HepG2 (cell line): ENCODE data around the gene SPG7. TPM values are rescaled to one million over a fixed set of nuclear protein-coding genes. Genes with fewer than 3 reads are reported as not detected.

Experiments used
- ARNTL ChIP-seq: sonication (generic); formaldehyde crosslinking; IDR thresholded peaks from 2 replicates; pipeline ENCODE4 v1.4.0; 2020; ENCODE audit warnings: mild to moderate bottlenecking, missing genetic modification reagents
- CEBPG ChIP-seq: IDR thresholded peaks from 2 replicates; pipeline ENCODE4 v1.6.1; 2016
- HDAC2 ChIP-seq: sonication (generic); formaldehyde crosslinking; IDR thresholded peaks from 2 replicates; pipeline ENCODE4 v1.4.0; 2020; ENCODE audit warnings: missing genetic modification reagents
- HES4 ChIP-seq: sonication (generic); formaldehyde crosslinking; IDR thresholded peaks from 2 replicates; pipeline ENCODE4 v1.9.0; 2021; ENCODE audit warnings: mild to moderate bottlenecking, missing genetic modification reagents, borderline replicate concordance
- HIVEP1 ChIP-seq: sonication (generic); formaldehyde crosslinking; IDR thresholded peaks from 2 replicates; pipeline ENCODE4 v1.4.0; 2020; ENCODE audit warnings: mild to moderate bottlenecking, missing genetic modification reagents
- HOXA3 ChIP-seq: sonication (generic); formaldehyde crosslinking; IDR thresholded peaks from 2 replicates; pipeline ENCODE4 v1.5.0; 2020; ENCODE audit warnings: missing genetic modification reagents
- MTF1 ChIP-seq: sonication (generic); formaldehyde crosslinking; IDR thresholded peaks from 2 replicates; pipeline ENCODE4 v1.5.0; 2020; ENCODE audit warnings: missing genetic modification reagents
- MTF2 ChIP-seq: sonication (generic); formaldehyde crosslinking; IDR thresholded peaks from 2 replicates; pipeline ENCODE4 v1.5.0; 2020; ENCODE audit warnings: missing genetic modification reagents, borderline replicate concordance
- SAP130 ChIP-seq: IDR thresholded peaks from 2 replicates; pipeline ENCODE4 v1.6.1; 2016; ENCODE audit warnings: low read depth
- TBX3 ChIP-seq: fragments of 450-650 bp; IDR thresholded peaks from 2 replicates; pipeline ENCODE4 v1.6.1; 2017; ENCODE audit warnings: antibody characterized with exemption, mild to moderate bottlenecking, inconsistent platforms, borderline replicate concordance
- WIZ ChIP-seq: sonication (generic); formaldehyde crosslinking; IDR thresholded peaks from 2 replicates; pipeline ENCODE4 v1.5.1; 2020; ENCODE audit warnings: mild to moderate bottlenecking, missing genetic modification reagents
- ZBTB38 ChIP-seq: sonication (generic); formaldehyde crosslinking; IDR thresholded peaks from 2 replicates; pipeline ENCODE4 v1.5.1; 2020; ENCODE audit warnings: mild to moderate bottlenecking, missing genetic modification reagents
- ZFP37 ChIP-seq: sonication (generic); formaldehyde crosslinking; IDR thresholded peaks from 2 replicates; pipeline ENCODE4 v1.4.0; 2020; ENCODE audit warnings: missing genetic modification reagents, borderline replicate concordance
- ZFP62 ChIP-seq: sonication (generic); formaldehyde crosslinking; IDR thresholded peaks from 2 replicates; pipeline ENCODE4 v1.4.0; 2020; ENCODE audit warnings: missing genetic modification reagents
- ZFP82 ChIP-seq: sonication (generic); formaldehyde crosslinking; IDR thresholded peaks from 2 replicates; pipeline ENCODE4 v1.5.1; 2020; ENCODE audit warnings: mild to moderate bottlenecking, missing genetic modification reagents, borderline replicate concordance
- ZMYM4 ChIP-seq: sonication (generic); formaldehyde crosslinking; IDR thresholded peaks from 2 replicates; pipeline ENCODE4 v1.8.1; 2023; ENCODE audit warnings: mild to moderate bottlenecking, missing genetic modification reagents
- ZNF20 ChIP-seq: sonication (generic); formaldehyde crosslinking; IDR thresholded peaks from 2 replicates; pipeline ENCODE4 v1.4.0; 2020; ENCODE audit warnings: mild to moderate bottlenecking, moderate library complexity, missing genetic modification reagents
- ZNF761 ChIP-seq: sonication (generic); formaldehyde crosslinking; conservative IDR thresholded peaks from 2 replicates; pipeline ENCODE4 v1.4.0; 2020; ENCODE audit warnings: mild to moderate bottlenecking, missing genetic modification reagents
- polyA plus RNA-seq, 8 experiments: library from polyadenylated mRNA; depleted of rRNA in 3 of 8; stranded (reverse) in 7 of 8; unstranded in 1 of 8; fragments of >200 nt; fragmentation: Illumina TruSeq in 4 of 8; extraction: Trizol in 4 of 8; gene quantifications; 2 replicates each; pipeline versions ENCODE4 v1.2.1 to v1.2.3, GENCODE V29; 2011 to 2016; ENCODE audit warnings: low read depth in 4 of 8, missing spikeins in 1 of 8, mixed read lengths in 1 of 8; ENCODE audit not compliant: insufficient read depth in 1 of 8
- total RNA-seq, 5 experiments: library from RNA; depleted of rRNA; stranded (reverse); fragments of >200 nt; fragmentation: Illumina TruSeq; extraction: Trizol; gene quantifications; 2 replicates each; pipeline ENCODE4 v1.2.3, GENCODE V29; 2016; ENCODE audit warnings: low read depth in 1 of 5
- TF ChIP-seq, protein P1 (sequence below): sonication (generic); formaldehyde crosslinking; IDR thresholded peaks from 2 replicates; pipeline ENCODE4 v1.8.1; 2023; ENCODE audit warnings: mild to moderate bottlenecking, missing genetic modification reagents
- TF ChIP-seq, protein P2 (sequence below): IDR thresholded peaks from 2 replicates; pipeline ENCODE4 v1.6.1; 2016; ENCODE audit warnings: mild to moderate bottlenecking, missing biosample characterization, missing genetic modification reagents
- TF ChIP-seq, protein P3 (sequence below): sonication (generic); formaldehyde crosslinking; IDR thresholded peaks from 2 replicates; pipeline ENCODE4 v1.4.0; 2020; ENCODE audit warnings: missing genetic modification reagents
- TF ChIP-seq, protein P4 (sequence below): IDR thresholded peaks from 2 replicates; pipeline ENCODE4 v1.6.1; 2018; ENCODE audit warnings: missing genetic modification reagents, mild to moderate bottlenecking, missing compliant biosample characterization
- TF ChIP-seq, protein P5 (sequence below): IDR thresholded peaks from 2 replicates; pipeline ENCODE4 v1.6.1; 2016

SPG7 gene
- total and polyA plus RNA-seq, 2 of the 13 experiments (the other 11 are each of a cell fraction or from before 2014, with no cell fraction given), result 66.0 to 136 TPM

DNA sequence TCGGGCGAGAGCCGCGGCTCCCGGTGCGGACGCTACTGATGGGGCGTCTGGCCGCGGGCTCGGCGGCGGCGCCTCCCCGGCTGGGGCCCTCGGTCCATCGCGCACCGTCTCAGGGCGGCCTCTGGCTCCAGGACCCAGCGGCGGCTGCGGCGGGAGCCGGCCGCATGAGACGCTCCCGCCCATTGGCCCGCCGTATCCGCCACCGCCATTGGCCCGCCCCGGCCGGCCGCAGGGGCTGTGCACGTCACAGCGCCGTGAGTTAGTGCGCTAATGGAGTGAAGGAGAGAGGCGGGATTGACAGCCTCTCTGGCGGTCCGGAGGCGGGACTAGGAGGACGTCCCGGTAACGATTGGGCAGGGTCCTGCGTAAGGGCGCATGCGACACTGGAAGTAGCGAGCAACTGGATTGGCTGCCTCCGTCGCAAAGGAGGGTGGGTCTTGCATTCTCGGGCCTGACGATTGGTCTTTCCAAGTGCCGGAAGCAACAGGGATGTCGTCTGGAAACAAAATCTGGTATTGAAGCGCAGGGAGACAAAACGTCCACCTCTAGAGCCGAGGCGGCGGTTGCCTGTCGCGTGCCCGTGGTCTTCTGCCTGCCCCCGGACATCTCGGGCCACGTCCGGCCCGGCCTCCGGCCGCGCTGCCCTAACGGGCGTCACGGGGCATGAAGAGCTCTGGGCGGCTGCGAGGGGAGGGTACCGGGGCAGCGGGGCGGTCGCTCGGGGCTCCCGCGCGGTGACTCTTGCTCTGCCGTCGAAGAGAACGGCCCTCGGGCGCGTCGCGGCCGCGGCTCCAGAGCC lies 17.6 kb upstream of the SPG7 start, which contains the start of gene ANKRD11 (continued):
- TF ChIP-seq HES4 (CRISPR knock-in tag), result peak; percentile 95; the same call in 1 of the 2 replicates
- peak; percentile 51 for TF ChIP-seq HDAC2 (CRISPR knock-in tag)
- TF ChIP-seq, protein P1, sequence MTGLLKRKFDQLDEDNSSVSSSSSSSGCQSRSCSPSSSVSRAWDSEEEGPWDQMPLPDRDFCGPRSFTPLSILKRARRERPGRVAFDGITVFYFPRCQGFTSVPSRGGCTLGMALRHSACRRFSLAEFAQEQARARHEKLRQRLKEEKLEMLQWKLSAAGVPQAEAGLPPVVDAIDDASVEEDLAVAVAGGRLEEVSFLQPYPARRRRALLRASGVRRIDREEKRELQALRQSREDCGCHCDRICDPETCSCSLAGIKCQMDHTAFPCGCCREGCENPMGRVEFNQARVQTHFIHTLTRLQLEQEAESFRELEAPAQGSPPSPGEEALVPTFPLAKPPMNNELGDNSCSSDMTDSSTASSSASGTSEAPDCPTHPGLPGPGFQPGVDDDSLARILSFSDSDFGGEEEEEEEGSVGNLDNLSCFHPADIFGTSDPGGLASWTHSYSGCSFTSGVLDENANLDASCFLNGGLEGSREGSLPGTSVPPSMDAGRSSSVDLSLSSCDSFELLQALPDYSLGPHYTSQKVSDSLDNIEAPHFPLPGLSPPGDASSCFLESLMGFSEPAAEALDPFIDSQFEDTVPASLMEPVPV, result peak; percentile 75; the same call in 1 of the 2 replicates
- no peak for TF ChIP-seq ZNF20
- TF ChIP-seq, protein P2, sequence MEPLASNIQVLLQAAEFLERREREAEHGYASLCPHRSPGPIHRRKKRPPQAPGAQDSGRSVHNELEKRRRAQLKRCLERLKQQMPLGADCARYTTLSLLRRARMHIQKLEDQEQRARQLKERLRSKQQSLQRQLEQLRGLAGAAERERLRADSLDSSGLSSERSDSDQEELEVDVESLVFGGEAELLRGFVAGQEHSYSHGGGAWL (CRISPR knock-in tag), result peak; percentile 45; the same call in 1 of the 2 replicates
- TF ChIP-seq TBX3, result no peak
- no peak for TF ChIP-seq MTF2
- TF ChIP-seq WIZ (CRISPR knock-in tag), result no peak
- TF ChIP-seq, protein P3, sequence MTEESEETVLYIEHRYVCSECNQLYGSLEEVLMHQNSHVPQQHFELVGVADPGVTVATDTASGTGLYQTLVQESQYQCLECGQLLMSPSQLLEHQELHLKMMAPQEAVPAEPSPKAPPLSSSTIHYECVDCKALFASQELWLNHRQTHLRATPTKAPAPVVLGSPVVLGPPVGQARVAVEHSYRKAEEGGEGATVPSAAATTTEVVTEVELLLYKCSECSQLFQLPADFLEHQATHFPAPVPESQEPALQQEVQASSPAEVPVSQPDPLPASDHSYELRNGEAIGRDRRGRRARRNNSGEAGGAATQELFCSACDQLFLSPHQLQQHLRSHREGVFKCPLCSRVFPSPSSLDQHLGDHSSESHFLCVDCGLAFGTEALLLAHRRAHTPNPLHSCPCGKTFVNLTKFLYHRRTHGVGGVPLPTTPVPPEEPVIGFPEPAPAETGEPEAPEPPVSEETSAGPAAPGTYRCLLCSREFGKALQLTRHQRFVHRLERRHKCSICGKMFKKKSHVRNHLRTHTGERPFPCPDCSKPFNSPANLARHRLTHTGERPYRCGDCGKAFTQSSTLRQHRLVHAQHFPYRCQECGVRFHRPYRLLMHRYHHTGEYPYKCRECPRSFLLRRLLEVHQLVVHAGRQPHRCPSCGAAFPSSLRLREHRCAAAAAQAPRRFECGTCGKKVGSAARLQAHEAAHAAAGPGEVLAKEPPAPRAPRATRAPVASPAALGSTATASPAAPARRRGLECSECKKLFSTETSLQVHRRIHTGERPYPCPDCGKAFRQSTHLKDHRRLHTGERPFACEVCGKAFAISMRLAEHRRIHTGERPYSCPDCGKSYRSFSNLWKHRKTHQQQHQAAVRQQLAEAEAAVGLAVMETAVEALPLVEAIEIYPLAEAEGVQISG, result peak; percentile 86
- peak; percentile 68 for TF ChIP-seq ZMYM4
- peak; percentile 92 for TF ChIP-seq HIVEP1
- peak; percentile 47 for TF ChIP-seq ZBTB38
- TF ChIP-seq, protein P4, sequence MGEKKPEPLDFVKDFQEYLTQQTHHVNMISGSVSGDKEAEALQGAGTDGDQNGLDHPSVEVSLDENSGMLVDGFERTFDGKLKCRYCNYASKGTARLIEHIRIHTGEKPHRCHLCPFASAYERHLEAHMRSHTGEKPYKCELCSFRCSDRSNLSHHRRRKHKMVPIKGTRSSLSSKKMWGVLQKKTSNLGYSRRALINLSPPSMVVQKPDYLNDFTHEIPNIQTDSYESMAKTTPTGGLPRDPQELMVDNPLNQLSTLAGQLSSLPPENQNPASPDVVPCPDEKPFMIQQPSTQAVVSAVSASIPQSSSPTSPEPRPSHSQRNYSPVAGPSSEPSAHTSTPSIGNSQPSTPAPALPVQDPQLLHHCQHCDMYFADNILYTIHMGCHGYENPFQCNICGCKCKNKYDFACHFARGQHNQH, result peak; percentile 16; the same call in 1 of the 2 replicates
- peak; percentile 89 for TF ChIP-seq ZNF761 (CRISPR knock-in tag)
- peak; percentile 99 for TF ChIP-seq SAP130 (CRISPR knock-in tag)
- peak; percentile 78; the same call in 1 of the 2 replicates for TF ChIP-seq ZFP82 (CRISPR knock-in tag)
- 0 out of 2 replicates have a peak, but pooled peaks have one; percentile 56 for TF ChIP-seq ZFP62
- TF ChIP-seq ZFP37 (CRISPR knock-in tag), result 0 out of 2 replicates have a peak, but pooled peaks have one; percentile 77
- TF ChIP-seq ARNTL, result peak; percentile 35; the same call in 1 of the 2 replicates
- TF ChIP-seq CEBPG, result peak; percentile 9; the same call in 1 of the 2 replicates
- peak; percentile 86 for TF ChIP-seq HOXA3
- TF ChIP-seq, protein P5, sequence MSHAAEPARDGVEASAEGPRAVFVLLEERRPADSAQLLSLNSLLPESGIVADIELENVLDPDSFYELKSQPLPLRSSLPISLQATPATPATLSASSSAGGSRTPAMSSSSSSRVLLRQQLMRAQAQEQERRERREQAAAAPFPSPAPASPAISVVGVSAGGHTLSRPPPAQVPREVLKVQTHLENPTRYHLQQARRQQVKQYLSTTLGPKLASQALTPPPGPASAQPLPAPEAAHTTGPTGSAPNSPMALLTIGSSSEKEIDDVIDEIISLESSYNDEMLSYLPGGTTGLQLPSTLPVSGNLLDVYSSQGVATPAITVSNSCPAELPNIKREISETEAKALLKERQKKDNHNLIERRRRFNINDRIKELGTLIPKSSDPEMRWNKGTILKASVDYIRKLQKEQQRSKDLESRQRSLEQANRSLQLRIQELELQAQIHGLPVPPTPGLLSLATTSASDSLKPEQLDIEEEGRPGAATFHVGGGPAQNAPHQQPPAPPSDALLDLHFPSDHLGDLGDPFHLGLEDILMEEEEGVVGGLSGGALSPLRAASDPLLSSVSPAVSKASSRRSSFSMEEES (CRISPR knock-in tag), result peak; percentile 3; the same call in 1 of the 2 replicates
- peak; percentile 84 for TF ChIP-seq MTF1
